ENCODE results near the gene ZNHIT3. TPM values are rescaled to one million over a fixed set of nuclear protein-coding genes. Genes with fewer than 3 reads are reported as not detected.

Gene ZNHIT3
- total and polyA plus RNA-seq, 2 of the 13 experiments (the other 11 are each of a cell fraction or from before 2014, with no cell fraction given), result 66.6 to 77.4 TPM

DNA sequence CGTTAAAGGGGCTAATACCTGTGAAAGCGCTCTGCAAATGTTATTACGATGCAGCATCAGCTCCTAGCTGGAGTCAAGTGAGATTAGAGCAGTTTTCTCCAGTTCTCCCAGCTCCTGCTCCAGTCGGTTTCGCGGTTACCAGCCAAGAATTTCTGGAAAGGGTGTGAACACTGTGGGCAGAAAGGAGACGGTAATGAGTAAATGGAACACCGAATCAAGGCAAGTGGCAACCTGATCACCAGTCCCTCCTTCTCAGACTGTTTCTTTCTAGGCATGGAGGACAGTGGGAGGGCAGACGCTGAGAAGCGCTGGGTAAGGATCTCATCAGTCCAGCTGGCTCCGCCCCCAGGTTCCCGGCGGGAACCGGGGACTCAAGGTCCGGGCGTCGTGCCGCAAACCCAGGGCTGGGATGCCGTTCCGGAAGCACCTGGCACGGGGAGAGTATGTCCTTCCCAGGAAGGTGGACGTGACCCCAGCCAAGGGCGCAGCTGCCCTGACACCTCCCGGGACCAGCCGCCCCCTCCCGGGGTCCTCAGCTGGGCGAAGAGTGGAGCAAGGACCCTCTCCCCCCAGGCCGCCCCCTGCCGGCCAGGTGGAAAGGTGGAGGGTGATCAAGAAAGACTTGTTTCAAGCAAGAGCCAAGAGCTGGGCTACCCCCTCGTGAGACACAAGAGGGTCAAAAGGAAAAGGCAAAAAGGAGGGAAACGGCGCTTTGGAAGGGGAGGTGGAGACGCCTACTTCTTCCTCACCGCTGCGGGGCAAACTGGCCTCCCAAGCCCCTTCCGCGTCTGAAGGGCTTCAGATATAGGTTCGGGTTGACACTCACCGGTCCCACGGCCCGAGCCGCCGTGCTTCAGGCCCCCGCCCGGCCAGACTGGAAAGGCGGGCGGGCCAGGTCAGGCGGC lies 47.7 kb downstream of the ZNHIT3 start (continued):
- TF ChIP-seq ELF1 (CRISPR knock-in tag; IDR thresholded peaks at IDR 0.05), result peak; percentile 58; the same call in 1 of the 2 replicates
- TF ChIP-seq ZNF607 (CRISPR knock-in tag; IDR thresholded peaks at IDR 0.05; ENCODE audit: borderline replicate concordance), result 0 out of 2 replicates have a peak, but pooled peaks have one; percentile 7
- TF ChIP-seq NFKB2 (CRISPR knock-in tag; IDR thresholded peaks at IDR 0.05; ENCODE audit: borderline replicate concordance), result peak; percentile 16; the same call in 1 of the 2 replicates
- TF ChIP-seq, protein P1, sequence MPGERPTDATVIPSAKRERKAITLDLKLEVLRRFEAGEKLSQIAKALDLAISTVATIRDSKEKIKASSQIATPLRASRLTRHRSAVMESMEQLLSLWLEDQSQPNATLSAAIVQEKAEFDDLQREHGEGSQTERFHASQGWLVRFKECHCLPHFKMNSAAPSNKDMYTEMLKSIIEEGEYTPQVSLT (CRISPR knock-in tag; IDR thresholded peaks at IDR 0.05; ENCODE audit: borderline replicate concordance, low read depth), result 0 out of 2 replicates have a peak, but pooled peaks have one; percentile 25
- TF ChIP-seq, protein P2, sequence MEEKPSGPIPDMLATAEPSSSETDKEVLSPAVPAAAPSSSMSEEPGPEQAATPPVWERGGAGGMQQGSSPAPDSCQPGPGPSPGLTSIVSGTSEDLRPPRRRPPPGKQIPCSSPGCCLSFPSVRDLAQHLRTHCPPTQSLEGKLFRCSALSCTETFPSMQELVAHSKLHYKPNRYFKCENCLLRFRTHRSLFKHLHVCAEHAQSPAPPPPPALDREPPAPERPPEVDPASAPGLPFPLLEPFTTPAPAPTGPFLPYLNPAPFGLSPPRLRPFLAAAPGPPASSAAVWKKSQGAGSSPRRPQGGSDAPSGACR (CRISPR knock-in tag; IDR thresholded peaks at IDR 0.05), result no peak; the same call in 1 of the 2 replicates
- peak; percentile 33; the same call in 1 of the 2 replicates for TF ChIP-seq FOXA3 (CRISPR knock-in tag; IDR thresholded peaks at IDR 0.05)
- 0 out of 2 replicates have a peak, but pooled peaks have one; percentile 20 for TF ChIP-seq RAD21 (CRISPR knock-in tag; IDR thresholded peaks at IDR 0.05)
- TF ChIP-seq, protein P3, sequence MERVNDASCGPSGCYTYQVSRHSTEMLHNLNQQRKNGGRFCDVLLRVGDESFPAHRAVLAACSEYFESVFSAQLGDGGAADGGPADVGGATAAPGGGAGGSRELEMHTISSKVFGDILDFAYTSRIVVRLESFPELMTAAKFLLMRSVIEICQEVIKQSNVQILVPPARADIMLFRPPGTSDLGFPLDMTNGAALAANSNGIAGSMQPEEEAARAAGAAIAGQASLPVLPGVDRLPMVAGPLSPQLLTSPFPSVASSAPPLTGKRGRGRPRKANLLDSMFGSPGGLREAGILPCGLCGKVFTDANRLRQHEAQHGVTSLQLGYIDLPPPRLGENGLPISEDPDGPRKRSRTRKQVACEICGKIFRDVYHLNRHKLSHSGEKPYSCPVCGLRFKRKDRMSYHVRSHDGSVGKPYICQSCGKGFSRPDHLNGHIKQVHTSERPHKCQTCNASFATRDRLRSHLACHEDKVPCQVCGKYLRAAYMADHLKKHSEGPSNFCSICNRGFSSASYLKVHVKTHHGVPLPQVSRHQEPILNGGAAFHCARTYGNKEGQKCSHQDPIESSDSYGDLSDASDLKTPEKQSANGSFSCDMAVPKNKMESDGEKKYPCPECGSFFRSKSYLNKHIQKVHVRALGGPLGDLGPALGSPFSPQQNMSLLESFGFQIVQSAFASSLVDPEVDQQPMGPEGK (CRISPR knock-in tag; IDR thresholded peaks at IDR 0.05), result peak; percentile 66
- 0 out of 2 replicates have a peak, but pooled peaks have one; percentile 2 for TF ChIP-seq MEF2D (CRISPR knock-in tag; IDR thresholded peaks at IDR 0.05)
- 0 out of 2 replicates have a peak, but pooled peaks have one; percentile 16 for TF ChIP-seq NCOA1 (CRISPR knock-in tag; IDR thresholded peaks at IDR 0.05)
- 0 out of 2 replicates have a peak, but pooled peaks have one; percentile 4 for TF ChIP-seq ZNF20 (CRISPR knock-in tag; IDR thresholded peaks at IDR 0.05)
- no peak for TF ChIP-seq SP1 (IDR thresholded peaks at IDR 0.05)
- 0 out of 2 replicates have a peak, but pooled peaks have one; percentile 43 for TF ChIP-seq SP1 (CRISPR knock-in tag; IDR thresholded peaks at IDR 0.05)
- peak; percentile 20 for TF ChIP-seq ZNF883 (CRISPR knock-in tag; IDR thresholded peaks at IDR 0.05; ENCODE audit: not compliant biosample characterization)
- 0 out of 2 replicates have a peak, but pooled peaks have one; percentile 31 for TF ChIP-seq ZNF329 (CRISPR knock-in tag; IDR thresholded peaks at IDR 0.05; ENCODE audit: low read depth)
- TF ChIP-seq SIN3A (IDR thresholded peaks at IDR 0.05; ENCODE audit: borderline replicate concordance, low read depth, low read length), result peak; percentile 57; the same call in 1 of the 2 replicates
- TF ChIP-seq ZBTB8A (CRISPR knock-in tag; IDR thresholded peaks at IDR 0.05; ENCODE audit: borderline replicate concordance, low read depth), result no peak
- peak; percentile 27 for TF ChIP-seq GABPA (IDR thresholded peaks at IDR 0.05; ENCODE audit: low read depth, low read length)
- peak; percentile 43 for TF ChIP-seq GABPA (CRISPR knock-in tag; IDR thresholded peaks at IDR 0.05; ENCODE audit: low read depth)
- TF ChIP-seq GFI1 (CRISPR knock-in tag; IDR thresholded peaks at IDR 0.05; ENCODE audit: borderline replicate concordance), result no peak
- TF ChIP-seq HNF4A (CRISPR knock-in tag; IDR thresholded peaks at IDR 0.05), result 0 out of 2 replicates have a peak, but pooled peaks have one; percentile 5
- peak; percentile 9; the same call in 1 of the 2 replicates for TF ChIP-seq KDM5B (CRISPR knock-in tag; IDR thresholded peaks at IDR 0.05; ENCODE audit: borderline replicate concordance)
- peak; percentile 11; the same call in 1 of the 2 replicates for TF ChIP-seq TGIF2 (CRISPR knock-in tag; IDR thresholded peaks at IDR 0.05)
- TF ChIP-seq ZFP37 (CRISPR knock-in tag; IDR thresholded peaks at IDR 0.05; ENCODE audit: borderline replicate concordance), result 0 out of 2 replicates have a peak, but pooled peaks have one; percentile 24
- peak; percentile 26; the same call in 1 of the 2 replicates for TF ChIP-seq ZNF501 (CRISPR knock-in tag; IDR thresholded peaks at IDR 0.05)
- 0 out of 2 replicates have a peak, but pooled peaks have one; percentile 11 for TF ChIP-seq ZBTB21 (CRISPR knock-in tag; IDR thresholded peaks at IDR 0.05)
- TF ChIP-seq ZSCAN29 (CRISPR knock-in tag; conservative IDR thresholded peaks at IDR 0.05), result 0 out of 2 replicates have a peak, but pooled peaks have one; percentile 6
